H1 (cell line): ENCODE data around the gene MBTPS1.

Experiments used
- CHD1 ChIP-seq: IDR thresholded peaks from 2 replicates; pipeline ENCODE4 v1.6.1; 2012; ENCODE audit warnings: low read depth, low read length, improper control_type of control experiment
- EP300 ChIP-seq, 2 experiments: IDR thresholded peaks; 1 replicate in 1 of 2; 2 replicates in 1 of 2; pipeline ENCODE4 v1.6.1; 2011 to 2012; ENCODE audit warnings: low read depth in 2 of 2, low read length in 2 of 2, mild to moderate bottlenecking in 2 of 2, borderline replicate concordance in 1 of 2, inconsistent platforms in 1 of 2, moderate library complexity in 1 of 2
- MAX ChIP-seq: IDR thresholded peaks from 2 replicates; pipeline ENCODE4 v1.6.1; 2012; ENCODE audit warnings: inconsistent platforms
- POLR2A ChIP-seq, 2 experiments: IDR thresholded peaks; 1 replicate in 1 of 2; 2 replicates in 1 of 2; pipeline ENCODE4 v1.6.1; 2011; ENCODE audit warnings: low read depth in 2 of 2, low read length in 2 of 2, mild to moderate bottlenecking in 2 of 2; ENCODE audit errors: control extremely low read depth in 1 of 2
- TAF1 ChIP-seq: IDR thresholded peaks from 2 replicates; pipeline ENCODE4 v1.6.1; 2011; ENCODE audit warnings: mild to moderate bottlenecking, low read depth, low read length
- TF ChIP-seq, protein P1 (sequence below), 3 experiments: IDR thresholded peaks; 1 replicate in 2 of 3; 2 replicates in 1 of 3; pipeline versions ENCODE4 v1.5.1 to v1.6.1; 2011; ENCODE audit warnings: low read length in 3 of 3, mild to moderate bottlenecking in 3 of 3, inconsistent platforms in 2 of 3, low read depth in 1 of 3, moderate library complexity in 1 of 3; ENCODE audit not compliant: insufficient read depth in 1 of 3; ENCODE audit errors: control extremely low read depth in 1 of 3

DNA sequence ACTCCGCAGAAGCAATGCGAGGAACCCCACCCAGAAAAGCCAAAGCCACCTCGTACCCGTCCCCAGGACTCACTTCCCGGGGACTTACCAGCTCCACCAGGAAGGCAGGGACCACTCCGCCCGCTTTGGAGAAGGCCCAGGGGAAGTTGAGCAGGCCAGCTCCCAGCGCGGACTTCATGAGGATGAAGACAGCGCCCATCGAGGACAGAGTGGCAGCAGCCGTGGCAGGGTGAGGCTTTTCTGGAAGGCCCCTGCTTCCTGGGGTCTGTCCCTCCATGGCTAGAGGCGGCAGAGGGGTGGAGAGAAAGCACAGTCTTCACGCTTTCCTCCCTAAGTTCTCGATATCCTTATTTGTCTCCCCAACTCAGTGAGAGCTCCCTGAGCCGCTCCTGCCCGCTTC lies 74.9 kb downstream of the MBTPS1 start:
- TF ChIP-seq, protein P1, sequence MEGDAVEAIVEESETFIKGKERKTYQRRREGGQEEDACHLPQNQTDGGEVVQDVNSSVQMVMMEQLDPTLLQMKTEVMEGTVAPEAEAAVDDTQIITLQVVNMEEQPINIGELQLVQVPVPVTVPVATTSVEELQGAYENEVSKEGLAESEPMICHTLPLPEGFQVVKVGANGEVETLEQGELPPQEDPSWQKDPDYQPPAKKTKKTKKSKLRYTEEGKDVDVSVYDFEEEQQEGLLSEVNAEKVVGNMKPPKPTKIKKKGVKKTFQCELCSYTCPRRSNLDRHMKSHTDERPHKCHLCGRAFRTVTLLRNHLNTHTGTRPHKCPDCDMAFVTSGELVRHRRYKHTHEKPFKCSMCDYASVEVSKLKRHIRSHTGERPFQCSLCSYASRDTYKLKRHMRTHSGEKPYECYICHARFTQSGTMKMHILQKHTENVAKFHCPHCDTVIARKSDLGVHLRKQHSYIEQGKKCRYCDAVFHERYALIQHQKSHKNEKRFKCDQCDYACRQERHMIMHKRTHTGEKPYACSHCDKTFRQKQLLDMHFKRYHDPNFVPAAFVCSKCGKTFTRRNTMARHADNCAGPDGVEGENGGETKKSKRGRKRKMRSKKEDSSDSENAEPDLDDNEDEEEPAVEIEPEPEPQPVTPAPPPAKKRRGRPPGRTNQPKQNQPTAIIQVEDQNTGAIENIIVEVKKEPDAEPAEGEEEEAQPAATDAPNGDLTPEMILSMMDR (IDR thresholded peaks at IDR 0.05; ENCODE audit: control extremely low read depth in 1 of 3, insufficient read depth in 1 of 3, low read depth in 1 of 3, low read length in 3 of 3), result no peak
- TF ChIP-seq POLR2A (IDR thresholded peaks at IDR 0.05; ENCODE audit: control extremely low read depth in 1 of 2, low read depth in 2 of 2, low read length in 2 of 2) (no peak), TAF1 (no peak), EP300 (IDR thresholded peaks at IDR 0.05; ENCODE audit: borderline replicate concordance in 1 of 2, low read depth in 2 of 2, low read length in 2 of 2) (no peak), CHD1 (no peak), MAX (no peak)
